ENCODE results near the gene C5orf15. TPM values are rescaled to one million over a fixed set of nuclear protein-coding genes. Genes with fewer than 3 reads are reported as not detected.

C5orf15 gene
- polyA plus RNA-seq, 1 donor (not counting 4 experiments of a cell fraction or from before 2014, with no cell fraction given): 86.9 TPM

GRCh38 chr5:133942614-133943474, 25.6 kb downstream of the C5orf15 start:
- Histone ChIP-seq H3K27ac (ENCODE audit: control insufficient read depth, insufficient read depth, low read length) (no peak overlapping the region), H4K20me1 (ENCODE audit: control insufficient read depth, extremely low read depth, insufficient read depth, low read length) (no peaks in the 10 kb centered on the region), H3K4me2 (ENCODE audit: control insufficient read depth, extremely low read depth, insufficient read depth, low read depth, low read length) (no peak overlapping the region), H3K4me3 (ENCODE audit: control insufficient read depth in 2 of 3, extremely low read depth in 1 of 3, insufficient read depth in 2 of 3, low read depth in 1 of 3, low read length in 3 of 3) (no peak overlapping the region), H3K36me3 (ENCODE audit: control insufficient read depth in 2 of 2, extremely low read depth in 1 of 2, insufficient read depth in 2 of 2, low read length in 2 of 2) (no peaks in the 10 kb centered on the region), H3K9ac (ENCODE audit: control insufficient read depth, extremely low read depth, insufficient read depth, low read length) (no peak overlapping the region), H3K9me1 (ENCODE audit: control insufficient read depth, extremely low read depth, insufficient read depth, low read length) (no peaks in the 10 kb centered on the region), H3K79me2 (ENCODE audit: control insufficient read depth, insufficient read depth, low read length) (no peaks in the 10 kb centered on the region), H3K9me3 (ENCODE audit: control insufficient read depth, low read depth, low read length) (no peaks in the 10 kb centered on the region), H3K4me1 (ENCODE audit: control insufficient read depth, extremely low read depth, insufficient read depth, low read length) (no peaks in the 10 kb centered on the region), H3K27me3 (ENCODE audit: control insufficient read depth, extremely low read depth, insufficient read depth, low read length) (peaks cover 3% of the 10 kb centered on the region), H2AFZ (ENCODE audit: control insufficient read depth, low read length) (no peak overlapping the region)
- DNase-seq (ENCODE audit: low read depth, low spot score): no peak
- TF ChIP-seq CTCF (optimal IDR thresholded peaks at IDR 0.05 in 1 of 3, IDR thresholded peaks at IDR 0.05 in 1 of 3, conservative IDR thresholded peaks at IDR 0.05 in 1 of 3; ENCODE audit: extremely low read depth in 1 of 3, insufficient read depth in 2 of 3, low read length in 3 of 3) (no peak), EZH2 (IDR thresholded peaks at IDR 0.05; ENCODE audit: low read length) (no peak)
- dilution Hi-C loops (cut with MboI; ENCODE audit: extremely low pct_ligation_motif_present, low sequenced_read_pairs): no loop called here
- no peak for FAIRE-seq

DNA sequence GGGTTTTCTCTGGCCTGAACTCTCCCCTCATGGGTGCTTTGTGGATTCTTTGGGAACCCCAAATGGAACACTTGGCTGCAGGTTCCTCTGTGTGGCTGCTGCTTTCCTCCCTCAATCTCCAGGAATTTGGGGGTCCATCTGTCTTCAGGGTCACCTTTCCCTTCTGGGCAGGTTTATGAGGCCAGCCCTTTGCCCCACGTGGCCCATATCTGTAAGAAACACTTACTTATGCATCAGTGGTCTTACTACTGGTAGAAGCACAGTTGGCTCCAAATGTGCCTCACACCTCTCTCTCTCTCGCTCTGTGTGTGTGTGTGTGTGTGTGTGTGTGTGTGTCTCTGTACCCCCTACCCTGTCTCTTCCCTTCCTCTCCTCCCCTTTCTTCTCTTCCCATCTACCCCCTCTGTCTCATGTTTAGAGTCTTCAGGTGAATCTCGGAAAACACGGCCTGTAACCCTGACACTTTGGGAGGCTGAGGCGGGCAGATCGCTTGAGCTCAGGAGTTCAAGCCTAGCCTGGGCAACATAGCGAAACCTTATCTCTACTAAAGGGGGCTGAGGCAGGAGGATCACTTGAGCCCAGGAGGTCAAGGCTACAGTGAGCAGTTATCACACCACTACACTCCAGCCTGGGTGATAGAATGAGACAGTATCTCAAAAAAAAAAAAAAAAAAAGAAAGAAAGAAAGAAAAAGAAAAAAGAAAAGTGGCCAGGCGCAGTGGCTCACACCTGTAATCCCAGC, 26.8 kb downstream of the C5orf15 start:
- no peak for FAIRE-seq

More for the DNA sequence above, 26.8 kb downstream of the C5orf15 start:
- Histone ChIP-seq H2AFZ (ENCODE audit: control insufficient read depth, low read length) (no peak overlapping the region), H3K36me3 (ENCODE audit: control insufficient read depth in 2 of 2, extremely low read depth in 1 of 2, insufficient read depth in 2 of 2, low read length in 2 of 2) (no peaks in the 10 kb centered on the region), H4K20me1 (ENCODE audit: control insufficient read depth, extremely low read depth, insufficient read depth, low read length) (no peaks in the 10 kb centered on the region), H3K4me3 (ENCODE audit: control insufficient read depth in 2 of 3, extremely low read depth in 1 of 3, insufficient read depth in 2 of 3, low read depth in 1 of 3, low read length in 3 of 3) (no peak overlapping the region), H3K9me3 (ENCODE audit: control insufficient read depth, low read depth, low read length) (no peaks in the 10 kb centered on the region), H3K4me1 (ENCODE audit: control insufficient read depth, extremely low read depth, insufficient read depth, low read length) (no peaks in the 10 kb centered on the region), H3K4me2 (ENCODE audit: control insufficient read depth, extremely low read depth, insufficient read depth, low read depth, low read length) (no peak overlapping the region), H3K27me3 (ENCODE audit: control insufficient read depth, extremely low read depth, insufficient read depth, low read length) (peaks cover 3% of the 10 kb centered on the region), H3K79me2 (ENCODE audit: control insufficient read depth, insufficient read depth, low read length) (no peaks in the 10 kb centered on the region), H3K27ac (ENCODE audit: control insufficient read depth, insufficient read depth, low read length) (no peak overlapping the region), H3K9me1 (ENCODE audit: control insufficient read depth, extremely low read depth, insufficient read depth, low read length) (no peaks in the 10 kb centered on the region), H3K9ac (ENCODE audit: control insufficient read depth, extremely low read depth, insufficient read depth, low read length) (no peak overlapping the region)
- dilution Hi-C loops (cut with MboI; ENCODE audit: extremely low pct_ligation_motif_present, low sequenced_read_pairs): no loop called here
- TF ChIP-seq CTCF (optimal IDR thresholded peaks at IDR 0.05 in 1 of 3, IDR thresholded peaks at IDR 0.05 in 1 of 3, conservative IDR thresholded peaks at IDR 0.05 in 1 of 3; ENCODE audit: extremely low read depth in 1 of 3, insufficient read depth in 2 of 3, low read length in 3 of 3) (no peak), EZH2 (IDR thresholded peaks at IDR 0.05; ENCODE audit: low read length) (no peak)
- no peak for DNase-seq (ENCODE audit: low read depth, low spot score)
